GM04503 (cell line): ENCODE data around the gene TH.

Experiments used
- DNase-seq: peaks from one replicate; pipeline ENCODE4 v3.0.0-alpha.2; 2012; ENCODE audit warnings: low read depth

TH gene

DNA sequence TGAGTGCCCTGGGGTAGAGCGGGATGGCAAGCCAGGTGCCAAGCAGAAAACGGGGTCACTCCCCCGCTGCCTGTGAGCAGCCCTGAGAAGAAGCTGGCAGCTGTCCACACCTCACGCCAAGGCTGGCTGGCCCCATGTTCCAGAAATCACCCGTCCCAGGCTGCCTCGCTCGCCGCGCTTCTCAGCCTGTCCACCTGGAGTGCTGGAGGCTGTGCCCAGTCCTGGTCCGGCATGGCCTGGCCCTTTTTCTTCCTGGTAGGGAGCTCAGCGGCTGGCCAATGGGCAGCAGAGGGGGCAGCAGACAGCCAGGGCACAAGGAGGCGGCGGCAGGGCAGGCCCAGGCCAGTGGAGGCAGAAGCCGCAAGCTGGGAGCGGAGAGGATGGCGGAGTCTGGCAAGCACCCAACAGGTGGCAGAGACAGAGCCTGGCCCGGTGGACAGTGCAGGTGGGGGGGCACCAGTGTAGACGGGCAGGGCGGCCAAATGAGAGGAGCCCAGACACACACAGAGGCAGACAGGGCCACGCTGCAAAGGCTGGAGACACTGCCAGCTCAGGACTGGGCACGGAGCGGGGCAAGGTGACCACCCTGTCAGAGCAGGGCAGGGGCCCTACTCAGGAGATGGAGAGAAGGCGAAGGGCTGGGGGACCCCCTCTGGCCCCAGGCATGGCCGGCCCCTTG lies 37.2 kb upstream of the TH start:
- no peak for DNase-seq

- DNase-seq: no peak
Measured at GRCh38 chr11:2207773-2208621, 36.4 kb upstream of the TH start.

- DNase-seq: no peak
Measured at GRCh38 chr11:2207212-2207611, 35.6 kb upstream of the TH start.

GRCh38 chr11:2205981-2206690 lies 34.5 kb upstream of the TH start:
- no peak for DNase-seq

- no peak for DNase-seq
Measured at GRCh38 chr11:2205214-2205720, 33.7 kb upstream of the TH start.

DNA sequence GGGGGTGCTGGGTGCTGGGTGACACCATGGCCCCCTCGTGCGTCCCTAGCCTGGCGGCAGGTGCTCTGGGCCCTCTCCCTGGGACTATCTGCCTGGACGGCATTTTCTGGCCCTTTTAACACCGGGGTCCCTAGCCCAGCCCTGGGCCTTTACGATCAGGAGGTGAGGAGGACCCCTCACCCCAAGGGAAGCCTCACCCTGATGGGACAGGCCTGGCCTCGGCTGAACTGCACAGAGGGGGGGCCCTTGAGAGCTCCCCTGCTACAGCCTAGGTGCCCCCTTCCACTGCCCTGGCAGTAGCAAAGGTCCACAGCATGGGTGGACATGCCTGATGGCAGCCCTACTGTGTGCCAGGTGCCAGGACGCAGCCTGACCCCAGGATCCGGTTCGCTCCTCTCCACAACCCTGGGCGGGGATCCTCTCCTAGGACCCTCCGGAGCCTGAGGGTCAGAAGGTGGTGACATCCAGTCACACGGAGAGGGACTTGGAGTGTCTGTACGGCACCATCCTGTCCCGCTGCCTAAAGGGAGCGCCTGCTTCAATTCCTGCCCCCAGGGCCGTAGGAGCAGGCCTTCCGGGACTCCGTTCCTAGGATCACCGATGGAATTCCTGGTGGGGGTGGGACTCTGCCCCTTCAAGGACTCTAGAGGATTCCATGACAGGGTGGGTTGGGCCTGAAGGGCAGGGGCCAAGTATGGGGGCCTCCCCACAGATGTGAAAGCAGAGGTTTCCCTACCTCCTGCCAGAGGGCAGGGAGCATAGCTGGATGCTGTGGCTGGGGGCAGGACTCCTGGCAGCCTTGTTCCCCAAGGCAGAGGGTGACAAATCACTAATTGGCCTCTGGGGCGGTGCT lies 33.0 kb upstream of the TH start:
- DNase-seq: no peak

DNA sequence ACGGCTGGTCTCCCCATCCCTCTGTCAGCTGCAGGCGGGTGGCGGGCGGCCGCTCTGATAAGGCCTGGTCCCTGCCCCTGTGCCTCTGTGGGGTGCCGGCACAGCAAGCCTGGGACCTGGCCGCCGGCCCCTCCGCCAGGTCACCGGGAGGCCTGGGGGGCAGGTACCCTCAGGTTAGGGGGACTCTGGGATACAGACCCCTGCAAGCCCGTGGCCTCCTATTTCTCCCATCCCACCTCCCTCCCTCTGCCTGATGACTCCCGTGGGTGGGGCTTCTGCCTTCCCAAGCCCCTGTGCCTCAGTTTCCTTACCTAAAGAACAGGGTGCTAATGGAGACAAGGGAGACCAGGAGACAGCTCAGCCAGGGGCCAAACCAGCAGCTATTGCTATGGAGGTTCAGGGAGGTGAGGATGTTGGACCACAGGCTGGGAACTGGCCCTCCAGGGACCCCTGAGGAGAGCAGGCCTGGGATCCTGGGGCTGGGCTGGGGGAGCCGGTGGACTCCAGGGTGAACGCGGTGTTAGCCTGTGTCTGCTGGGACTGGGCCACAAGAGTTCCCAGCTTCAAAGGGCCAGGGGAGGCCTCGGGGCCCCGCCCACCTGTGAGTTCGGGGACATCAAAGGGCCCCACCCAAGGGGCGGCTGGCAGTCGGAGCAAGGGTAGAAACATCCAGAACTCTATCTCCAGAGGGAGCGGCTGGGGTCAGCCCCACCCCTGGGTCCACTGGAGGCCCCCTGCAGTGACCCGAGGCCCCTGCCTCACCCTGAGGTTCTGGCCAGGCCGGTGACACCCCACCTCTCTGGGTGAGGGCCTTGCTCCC lies 32.0 kb upstream of the TH start:
- DNase-seq: no peak

DNA sequence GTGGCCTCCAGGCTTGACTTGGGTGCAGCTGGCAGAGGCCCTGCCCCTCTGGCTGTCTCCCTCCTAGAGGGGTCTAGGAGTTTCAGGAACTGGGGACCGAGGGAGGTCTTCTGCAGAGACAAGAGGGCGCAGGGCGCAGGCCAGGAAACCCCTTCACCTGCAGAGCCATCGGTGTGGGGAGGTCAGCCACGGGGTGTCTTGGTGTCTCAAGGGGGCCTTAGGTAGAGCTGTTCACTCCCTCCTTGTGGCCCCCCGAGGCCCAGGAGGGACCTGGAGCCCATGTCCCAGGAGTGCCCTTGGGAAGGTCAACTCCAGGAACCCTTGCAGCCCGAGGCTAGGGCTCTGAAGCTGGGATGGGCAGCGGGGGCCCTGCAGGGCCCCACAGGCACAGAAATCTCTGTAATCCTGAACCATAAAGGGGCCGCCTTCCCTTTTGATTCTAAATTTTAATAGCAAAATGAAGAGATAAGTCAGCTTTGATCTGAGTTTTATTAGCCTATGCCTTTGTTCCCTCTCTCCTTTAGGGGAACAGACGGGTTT lies 31.4 kb upstream of the TH start:
- no peak for DNase-seq

DNA sequence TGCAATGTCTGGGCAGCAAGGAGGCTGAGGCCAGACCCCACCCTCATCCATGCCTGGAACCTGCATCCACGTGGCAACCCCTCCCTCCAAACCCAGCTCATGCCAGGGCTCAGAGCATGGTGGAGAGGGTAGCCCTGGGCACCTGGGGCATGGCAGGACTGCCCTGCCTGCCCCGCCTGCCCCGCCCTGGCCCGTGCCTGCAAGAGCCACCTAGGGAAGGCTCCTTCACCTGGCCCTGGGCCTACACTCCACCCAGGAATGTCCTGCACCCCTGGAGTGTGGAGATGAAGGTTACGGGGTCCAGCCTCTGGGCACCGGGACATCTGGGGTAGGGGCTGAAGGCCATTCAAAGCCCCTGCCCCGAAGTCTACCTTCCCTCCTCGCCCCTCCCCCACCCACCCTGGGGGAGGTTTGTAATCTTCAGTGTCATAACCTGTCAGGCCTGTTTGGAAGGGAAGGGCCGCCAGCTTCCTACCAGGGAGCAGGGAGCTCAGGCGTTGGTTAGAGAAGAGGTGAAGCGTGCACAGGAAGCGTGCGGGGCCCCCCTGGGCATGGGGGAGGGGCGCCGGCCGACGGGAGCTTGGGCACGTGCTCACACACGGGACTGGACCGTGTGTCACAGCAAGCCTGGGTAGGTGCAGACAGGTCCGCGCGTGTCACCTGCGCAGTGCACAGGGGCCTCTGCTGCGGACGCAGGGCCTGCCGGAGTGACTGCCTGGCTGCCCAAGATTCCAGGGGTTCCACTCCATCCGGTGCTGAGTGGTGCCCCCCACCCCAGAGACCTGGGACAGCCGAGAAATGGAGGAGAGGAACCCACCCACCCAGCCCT lies 30.7 kb upstream of the TH start:
- DNase-seq: no peak

DNA sequence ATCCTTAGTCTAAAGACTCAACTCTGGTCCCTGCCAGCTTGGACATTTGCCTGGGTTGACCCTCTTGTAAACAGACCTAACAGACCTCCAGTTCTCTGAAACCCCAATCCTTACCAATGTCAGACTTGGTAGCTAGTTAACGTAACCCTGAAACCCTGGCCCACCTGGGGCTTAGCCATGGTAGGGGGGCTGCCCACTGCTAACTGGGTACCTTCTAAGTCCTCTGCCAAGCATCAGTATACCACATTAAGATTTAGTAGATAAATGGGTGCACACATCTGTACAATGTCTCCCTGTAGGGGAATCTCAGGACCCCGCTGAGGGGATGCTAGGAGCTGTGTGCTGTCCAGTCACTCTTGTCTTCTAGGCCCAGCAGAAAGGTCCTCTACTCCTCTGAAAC lies 29.9 kb upstream of the TH start:
- no peak for DNase-seq

- no peak for DNase-seq
Measured at GRCh38 chr11:2200957-2201519, 29.4 kb upstream of the TH start.

DNA sequence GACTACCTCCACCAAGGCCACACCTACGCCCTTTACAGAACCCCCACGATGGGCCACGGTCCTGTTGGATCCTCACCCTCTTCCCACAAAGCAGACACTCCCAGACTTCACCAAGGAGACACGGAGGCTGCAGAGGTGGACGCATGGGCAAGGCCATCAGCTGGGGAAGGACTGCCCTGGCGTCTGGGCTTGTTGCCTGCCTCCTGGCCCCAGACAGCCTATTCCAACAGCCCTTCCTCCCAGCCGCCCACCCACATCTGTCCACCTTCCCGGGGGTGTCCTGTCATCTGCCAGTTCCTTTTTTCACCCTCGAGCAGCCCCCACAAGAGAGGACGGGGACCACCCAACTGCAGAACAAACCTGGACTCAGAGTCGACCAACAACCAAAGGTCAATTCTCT lies 28.9 kb upstream of the TH start:
- no peak for DNase-seq

DNA sequence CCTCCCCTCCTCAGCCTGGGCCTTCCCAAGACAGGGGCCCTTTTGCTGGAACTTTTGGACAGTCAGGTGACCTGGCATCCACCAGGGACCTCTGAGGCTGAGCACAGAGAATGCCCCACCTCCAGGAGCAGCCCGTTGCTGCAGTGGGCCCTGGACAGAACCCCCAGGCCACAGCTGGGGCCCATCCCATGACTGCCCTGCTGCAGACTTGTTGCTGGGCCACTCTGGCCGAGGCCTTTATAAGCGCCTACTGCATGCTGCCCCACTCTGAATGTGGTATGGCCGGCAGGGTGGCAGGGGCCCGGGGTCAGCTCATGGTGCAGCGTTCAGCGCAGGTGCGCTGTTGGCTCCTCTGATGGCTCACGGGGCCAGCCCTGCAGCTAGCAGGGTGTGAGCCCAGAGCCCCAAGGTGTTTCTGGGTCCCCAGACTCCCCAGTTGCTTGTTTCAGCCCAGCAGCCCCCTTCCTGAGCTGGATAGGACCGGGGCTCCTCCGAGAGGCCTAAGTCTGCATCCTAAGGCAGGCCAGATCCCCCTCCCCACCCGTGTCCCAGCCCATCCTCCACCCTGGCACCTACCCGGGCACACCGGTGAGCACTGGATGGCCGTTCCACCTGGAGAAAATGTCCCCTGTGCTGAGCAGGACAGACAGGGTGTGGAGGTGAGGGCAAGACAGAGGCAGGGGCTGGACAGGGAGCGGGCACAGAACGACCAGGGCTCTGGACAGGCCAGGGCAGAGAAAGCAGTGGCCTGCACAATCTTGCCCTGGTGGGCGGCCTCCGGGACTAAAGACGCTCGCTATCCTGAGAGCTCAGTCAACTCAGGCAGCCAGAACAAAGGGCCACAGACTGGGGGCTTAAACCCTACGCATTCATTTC lies 28.1 kb upstream of the TH start:
- no peak for DNase-seq

DNA sequence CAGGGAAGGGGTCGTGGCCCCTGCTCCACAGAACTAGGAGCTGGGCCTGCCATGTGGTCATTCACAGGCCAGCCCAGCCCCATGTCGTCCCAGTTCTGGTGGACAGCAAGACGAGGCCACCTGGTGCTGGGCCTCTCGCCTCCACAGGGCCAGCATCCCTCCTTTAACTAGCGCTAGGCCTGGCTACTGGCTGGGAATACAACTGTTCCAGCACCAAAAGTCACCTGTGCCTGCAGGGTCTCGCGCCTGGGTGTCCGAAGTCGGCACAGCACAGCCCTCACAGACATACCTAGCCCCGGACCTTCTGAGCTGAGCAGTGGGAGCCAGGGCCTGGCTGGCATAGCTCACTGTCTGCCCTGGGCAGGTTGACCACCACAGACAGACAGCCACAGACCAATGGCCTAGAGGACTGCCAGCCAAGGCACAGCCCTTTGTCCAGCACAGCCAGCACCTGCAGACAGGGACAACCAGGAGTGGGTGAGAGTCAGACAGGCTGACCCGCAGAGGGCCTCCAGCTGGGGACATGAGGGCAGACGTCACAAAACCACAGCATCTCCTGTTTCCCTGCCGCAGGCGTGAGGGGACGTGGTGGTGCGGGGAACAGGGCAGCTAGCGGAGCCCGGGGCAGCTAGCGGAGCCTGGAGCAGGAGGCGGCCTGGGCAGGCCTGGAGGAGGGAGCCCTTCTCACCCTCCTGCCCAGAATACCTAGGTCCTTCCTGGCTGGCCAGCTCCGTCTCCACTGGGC lies 27.2 kb upstream of the TH start:
- DNase-seq: no peak

- DNase-seq: no peak
Measured at GRCh38 chr11:2197771-2198520, 26.3 kb upstream of the TH start.

- no peak for DNase-seq
Measured at GRCh38 chr11:2196970-2197770, 25.6 kb upstream of the TH start.
